Thoracic aorta (tissue), 2 donors: ENCODE results near the gene KIF13A. TPM values are rescaled to one million over a fixed set of nuclear protein-coding genes. Genes with fewer than 3 reads are reported as not detected.

Experiments used
- ATAC-seq: fragments of 150-250 bp; one replicate; pipeline ENCODE4 v1.8.0; 2017; ENCODE audit warnings: low read depth; ENCODE audit not compliant: insufficient number of reproducible peaks, low FRiP score
- DNase-seq: peaks from one replicate; pipeline ENCODE4 v3.0.0-alpha.2; 2020; ENCODE audit warnings: low spot score
- H3K27ac ChIP-seq, 2 donors: fragments of 200-600 bp; sonication (generic); 1 replicate in 1 of 2; 2 replicates in 1 of 2; pipeline ENCODE4 v1.5.1; 2016; ENCODE audit warnings: mild to moderate bottlenecking in 2 of 2, moderate library complexity in 2 of 2
- H3K27me3 ChIP-seq: fragments of 200-600 bp; sonication (generic); replicated peaks from 2 replicates; pipeline ENCODE4 v1.6.0; 2016; ENCODE audit warnings: mild to moderate bottlenecking; ENCODE audit not compliant: insufficient read depth
- H3K36me3 ChIP-seq: fragments of 200-600 bp; sonication (generic); one replicate; pipeline ENCODE4 v1.5.1; 2016
- H3K4me1 ChIP-seq, 2 donors: fragments of 200-600 bp; sonication (generic); 1 replicate in 1 of 2; 2 replicates in 1 of 2; pipeline versions ENCODE4 v1.5.1 to v1.6.0; 2016; ENCODE audit warnings: low read depth in 2 of 2, mild to moderate bottlenecking in 1 of 2; ENCODE audit not compliant: control insufficient read depth in 1 of 2
- H3K4me3 ChIP-seq: fragments of 200-600 bp; sonication (generic); 2 replicates; pipeline ENCODE4 v1.5.1; 2016; ENCODE audit warnings: mild to moderate bottlenecking
- H3K9me3 ChIP-seq: fragments of 200-600 bp; sonication (generic); 2 replicates; pipeline ENCODE4 v1.5.1; 2016
- total RNA-seq, 2 donors: library from RNA; depleted of rRNA; stranded (reverse); fragments of >200 nt; gene quantifications; one replicate each; pipeline versions ENCODE4 v1.1.0 to v1.2.3, GENCODE V29; 2016
- TF ChIP-seq, protein P1 (sequence below): fragments of 200-600 bp; sonication (generic); IDR thresholded peaks from one replicate; pipeline ENCODE4 v1.5.1; 2019; ENCODE audit warnings: antibody characterized with exemption

KIF13A gene
- total RNA-seq, 2 donors from 2014 or later, result 79.3 to 98.0 TPM

DNA sequence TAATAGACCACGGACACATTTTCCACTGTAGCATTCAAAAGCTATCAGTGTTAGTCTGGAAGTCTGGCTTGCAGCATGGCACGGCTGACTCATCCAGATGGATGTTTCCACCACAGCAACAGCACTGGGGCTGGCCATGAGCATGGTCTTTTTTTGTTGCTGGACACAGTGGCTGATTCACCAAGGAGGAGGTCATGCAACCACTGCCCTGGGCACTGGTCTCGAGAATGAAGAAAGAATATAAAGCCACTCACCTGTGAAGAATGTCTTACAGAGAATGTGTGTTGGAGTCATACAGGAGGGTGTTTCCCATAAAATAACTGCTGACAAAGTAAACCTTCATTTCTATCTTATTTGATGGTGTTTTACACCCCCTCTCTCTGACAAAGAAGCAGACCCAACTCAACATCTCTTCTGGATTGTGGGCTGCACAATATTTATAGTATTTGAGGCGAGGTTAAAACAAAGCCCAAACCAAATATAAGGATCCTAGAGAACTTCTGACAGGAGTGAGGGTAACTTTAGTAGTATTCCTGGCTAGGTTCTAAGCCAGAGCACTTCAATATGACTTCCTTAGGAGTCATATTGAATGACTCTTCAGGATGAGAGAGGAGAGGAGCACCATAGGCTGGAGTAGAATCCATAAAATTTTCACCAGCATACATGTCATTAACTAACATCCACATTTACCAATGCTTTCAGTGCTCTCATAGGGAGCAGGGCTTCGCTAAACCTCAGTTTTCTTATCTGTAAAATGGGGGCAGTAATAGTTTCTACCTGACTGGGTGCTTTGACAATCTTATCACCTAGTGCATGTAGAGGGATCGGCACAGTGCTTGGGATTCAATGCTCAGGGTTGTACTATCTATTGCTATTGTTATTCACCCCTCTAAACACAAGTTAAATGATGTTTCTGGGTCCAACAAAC, 121.4 kb downstream of the KIF13A start:
- H3K9me3 ChIP-seq, result no peaks in the 10 kb centered on the region
- no peak overlapping the region for H3K4me3 ChIP-seq
- H3K27me3 ChIP-seq, result no peaks in the 10 kb centered on the region
- ATAC-seq (peak; percentile 85), DNase-seq (peak; percentile 81)
- peaks cover 48 to 74% of the 10 kb centered on the region in 2 donors for H3K4me1 ChIP-seq
- peak overlapping the region; percentile 77 to 79 for H3K27ac ChIP-seq
- no peaks in the 10 kb centered on the region for H3K36me3 ChIP-seq
- TF ChIP-seq, protein P1, sequence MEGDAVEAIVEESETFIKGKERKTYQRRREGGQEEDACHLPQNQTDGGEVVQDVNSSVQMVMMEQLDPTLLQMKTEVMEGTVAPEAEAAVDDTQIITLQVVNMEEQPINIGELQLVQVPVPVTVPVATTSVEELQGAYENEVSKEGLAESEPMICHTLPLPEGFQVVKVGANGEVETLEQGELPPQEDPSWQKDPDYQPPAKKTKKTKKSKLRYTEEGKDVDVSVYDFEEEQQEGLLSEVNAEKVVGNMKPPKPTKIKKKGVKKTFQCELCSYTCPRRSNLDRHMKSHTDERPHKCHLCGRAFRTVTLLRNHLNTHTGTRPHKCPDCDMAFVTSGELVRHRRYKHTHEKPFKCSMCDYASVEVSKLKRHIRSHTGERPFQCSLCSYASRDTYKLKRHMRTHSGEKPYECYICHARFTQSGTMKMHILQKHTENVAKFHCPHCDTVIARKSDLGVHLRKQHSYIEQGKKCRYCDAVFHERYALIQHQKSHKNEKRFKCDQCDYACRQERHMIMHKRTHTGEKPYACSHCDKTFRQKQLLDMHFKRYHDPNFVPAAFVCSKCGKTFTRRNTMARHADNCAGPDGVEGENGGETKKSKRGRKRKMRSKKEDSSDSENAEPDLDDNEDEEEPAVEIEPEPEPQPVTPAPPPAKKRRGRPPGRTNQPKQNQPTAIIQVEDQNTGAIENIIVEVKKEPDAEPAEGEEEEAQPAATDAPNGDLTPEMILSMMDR, result no peak

DNA sequence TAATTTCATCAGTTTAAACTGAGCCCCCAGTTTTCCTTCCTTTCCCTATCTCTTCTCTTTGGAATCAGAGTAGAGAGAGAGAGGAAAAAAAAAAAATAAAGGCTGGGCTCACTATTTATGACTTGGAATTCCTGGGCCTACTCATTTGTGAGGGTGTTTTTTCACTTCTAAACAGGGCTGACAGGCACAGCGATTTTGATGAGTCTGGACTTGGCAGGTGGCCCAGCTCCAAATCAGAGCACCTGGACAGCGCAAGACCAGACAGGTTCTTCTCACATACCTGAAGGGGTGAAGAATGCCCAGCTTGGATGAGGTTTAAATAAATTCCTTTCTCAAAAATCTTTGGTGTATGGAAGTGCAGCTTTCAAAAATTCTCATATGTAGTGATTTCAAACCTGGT, 122.2 kb downstream of the KIF13A start:
- Histone ChIP-seq H3K4me1 (peaks cover 47 to 68% of the 10 kb centered on the region in 2 donors), H3K4me3 (no peak overlapping the region)
- ATAC-seq, result no peak

DNA sequence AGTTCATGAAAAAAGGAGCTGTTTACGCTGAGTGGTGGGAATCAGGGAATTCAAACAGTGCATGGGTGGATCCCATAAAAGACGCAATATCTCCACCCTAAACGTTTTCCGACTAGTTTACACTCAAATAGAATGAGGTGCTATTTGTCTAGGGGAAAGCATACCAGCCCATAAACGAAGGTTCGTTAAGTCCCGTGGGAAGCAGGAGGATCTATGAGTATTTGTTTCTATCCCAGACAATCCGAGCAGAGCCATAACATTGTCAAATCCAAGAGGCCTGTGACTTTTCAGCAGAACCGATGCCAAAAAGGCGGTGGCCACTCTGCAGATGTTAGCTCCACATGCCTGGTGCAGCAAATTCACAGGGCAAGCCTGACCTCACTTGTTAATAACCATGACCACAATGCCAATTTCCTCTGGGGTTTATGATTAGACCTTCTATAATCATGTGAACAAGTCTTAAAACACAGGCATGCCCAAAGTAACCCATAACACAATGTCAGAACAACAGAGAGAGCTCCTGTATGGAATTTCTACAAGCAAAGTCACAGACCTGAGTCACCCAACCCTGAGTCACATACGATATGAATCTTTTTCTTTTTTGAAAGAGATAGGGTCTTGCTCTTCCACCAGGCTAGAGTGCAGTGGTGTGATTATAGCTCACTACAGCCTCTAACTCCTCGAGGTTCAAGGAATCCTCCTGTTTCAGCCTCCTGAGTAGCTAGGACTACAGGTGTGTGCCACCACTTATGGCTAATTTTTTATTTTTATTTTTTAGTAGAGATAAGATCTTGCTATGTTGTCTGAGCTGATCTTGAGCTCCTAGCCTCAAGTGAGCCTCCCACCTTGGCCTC, 123.3 kb downstream of the KIF13A start:
- Histone ChIP-seq H3K27me3 (no peaks in the 10 kb centered on the region), H3K4me1 (peaks cover 41 to 61% of the 10 kb centered on the region in 2 donors), H3K4me3 (no peak overlapping the region), H3K9me3 (no peaks in the 10 kb centered on the region), H3K27ac (peak overlapping the region; percentile 77 to 79), H3K36me3 (no peaks in the 10 kb centered on the region)
- peak; percentile 37 for ATAC-seq
- TF ChIP-seq, protein P1, result no peak
- DNase-seq, result no peak

More for the DNA sequence above, 122.2 kb downstream of the KIF13A start:
- TF ChIP-seq, protein P1, result no peak
- Histone ChIP-seq H3K36me3 (no peaks in the 10 kb centered on the region), H3K9me3 (no peaks in the 10 kb centered on the region), H3K27ac (peak overlapping the region; percentile 77 to 79), H3K27me3 (no peaks in the 10 kb centered on the region)
- DNase-seq, result no peak

DNA sequence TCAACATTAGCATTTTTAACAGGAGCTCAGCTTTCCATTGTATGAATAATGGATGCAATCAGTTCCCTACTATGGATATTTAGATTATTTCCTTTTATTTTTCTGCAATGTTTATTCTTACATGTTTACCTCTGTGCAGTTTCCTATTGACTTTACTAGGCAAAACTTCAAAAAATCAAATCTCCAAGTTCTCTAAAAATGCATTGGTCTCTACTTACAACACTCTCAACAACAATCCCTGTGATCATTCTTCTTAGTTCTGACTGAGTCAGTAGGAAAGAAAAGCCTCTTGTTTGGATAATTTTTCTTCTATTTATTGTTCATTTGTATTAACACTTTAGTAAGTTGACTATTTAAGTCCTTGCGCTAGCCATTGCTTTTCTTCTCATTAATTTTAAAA, 126.1 kb downstream of the KIF13A start:
- H3K4me1 ChIP-seq, result peaks cover 26 to 38% of the 10 kb centered on the region in 2 donors
- no peak for DNase-seq
- no peak for ATAC-seq
- H3K9me3 ChIP-seq, result no peaks in the 10 kb centered on the region
- TF ChIP-seq, protein P1, result no peak
- H3K36me3 ChIP-seq, result no peaks in the 10 kb centered on the region
- no peak overlapping the region for H3K4me3 ChIP-seq
- H3K27ac ChIP-seq, result peak overlapping the region; percentile 12 to 23
- H3K27me3 ChIP-seq, result no peaks in the 10 kb centered on the region

DNA sequence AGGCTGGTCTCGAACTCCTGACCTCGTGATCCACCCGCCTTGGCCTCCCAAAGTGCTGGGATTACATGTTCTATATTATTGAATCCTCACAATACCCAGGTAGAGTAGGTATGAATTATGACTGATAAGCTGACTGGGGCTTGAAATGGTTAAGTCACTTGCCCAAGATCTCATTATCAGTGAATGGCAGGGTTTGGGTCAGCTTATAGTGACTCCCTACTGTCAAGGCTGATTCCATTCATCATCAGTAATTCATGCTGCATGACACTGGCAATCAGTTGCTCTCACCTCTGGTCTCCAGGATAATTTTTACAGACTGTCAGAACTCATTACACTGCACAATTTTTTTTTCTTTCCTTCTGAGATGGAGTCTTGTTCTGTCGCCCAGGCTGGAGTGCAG, 127.6 kb downstream of the KIF13A start:
- H3K4me1 ChIP-seq, result peaks cover 14 to 23% of the 10 kb centered on the region in 2 donors
- no peak overlapping the region for H3K27ac ChIP-seq
- TF ChIP-seq, protein P1, result no peak
- no peak for ATAC-seq
- H3K4me3 ChIP-seq, result no peak overlapping the region
- H3K36me3 ChIP-seq, result no peaks in the 10 kb centered on the region
- DNase-seq, result no peak
- no peaks in the 10 kb centered on the region for H3K9me3 ChIP-seq
- H3K27me3 ChIP-seq, result no peaks in the 10 kb centered on the region
